Breast epithelium (tissue), 3 donors: ENCODE data around the gene ELANE.

Source experiments
- CTCF ChIP-seq, 3 donors: fragments of 450-650 bp; IDR thresholded peaks; one replicate each; pipeline ENCODE4 v1.5.1; 2016 to 2017; ENCODE audit warnings: antibody characterized with exemption in 3 of 3, mild to moderate bottlenecking in 3 of 3, moderate library complexity in 3 of 3
- POLR2A ChIP-seq: fragments of 450-650 bp; IDR thresholded peaks from one replicate; pipeline ENCODE4 v1.6.1; 2016; ENCODE audit warnings: antibody characterized with exemption, mild to moderate bottlenecking, moderate library complexity

- no peak for TF ChIP-seq CTCF (IDR thresholded peaks at IDR 0.05)
- no peak for TF ChIP-seq POLR2A
Measured at GRCh38 chr19:821825-822503, 30.1 kb upstream of the ELANE start, which contains the start of gene PLPPR3.
